HG03342 (cell line): ENCODE data around the gene MIOS.

Source experiments
- ATAC-seq: cut with Tn5 transposase; IDR thresholded peaks from one replicate; pipeline ENCODE4 v1.9.1; 2021; ENCODE audit warnings: mild to moderate bottlenecking, moderate library complexity; ENCODE audit not compliant: unreplicated experiment

Gene MIOS

DNA sequence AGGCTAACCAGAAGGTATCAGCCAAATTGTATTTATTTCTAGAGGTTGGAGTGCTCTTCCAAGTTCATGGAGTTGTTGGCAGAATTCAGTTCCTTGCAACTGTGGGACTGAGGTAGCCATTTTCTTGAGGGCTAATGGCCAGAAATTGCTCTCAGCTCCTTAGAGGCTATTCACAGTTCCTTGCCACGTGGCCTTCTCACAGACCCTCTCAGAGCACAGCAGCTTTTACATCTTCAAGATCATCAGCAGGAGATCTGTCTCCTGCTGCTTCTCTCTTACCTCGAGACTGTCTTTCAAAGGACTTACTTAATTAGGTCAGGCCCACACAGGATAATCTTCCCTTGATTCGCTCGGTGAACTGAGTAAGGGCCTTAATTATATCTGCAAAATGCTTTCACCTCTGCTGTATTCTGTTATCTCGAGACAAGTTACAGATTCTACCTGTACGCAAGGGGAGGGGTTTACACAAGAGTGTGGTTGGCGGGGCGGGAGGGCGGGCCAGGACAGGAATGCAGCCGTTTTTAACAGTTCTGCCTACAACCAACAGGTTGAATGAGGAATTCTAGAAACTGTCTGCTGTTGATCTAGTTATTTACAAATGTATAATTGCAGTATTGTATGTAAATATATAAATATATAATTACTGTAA lies 15.0 kb downstream of the MIOS start:
- no peak for ATAC-seq

DNA sequence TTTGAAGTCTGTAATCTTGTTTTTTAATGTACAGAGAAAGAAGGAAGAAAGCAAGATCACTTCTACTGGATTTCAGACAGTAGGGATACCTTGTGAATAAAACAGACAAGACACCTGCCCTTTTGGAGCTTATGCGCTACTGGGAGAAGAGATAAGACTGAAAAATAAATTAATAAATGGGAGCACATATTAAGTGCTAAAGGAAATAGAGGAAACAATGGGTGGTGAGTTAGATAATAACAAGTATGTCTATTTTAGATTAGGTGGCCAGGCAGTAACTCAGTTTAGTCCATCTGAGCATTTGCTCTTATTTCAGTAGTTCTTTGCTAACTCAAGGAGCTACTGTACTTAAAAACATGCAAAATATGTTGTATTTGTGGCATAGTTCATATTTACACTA lies 15.9 kb downstream of the MIOS start:
- ATAC-seq = no peak

DNA sequence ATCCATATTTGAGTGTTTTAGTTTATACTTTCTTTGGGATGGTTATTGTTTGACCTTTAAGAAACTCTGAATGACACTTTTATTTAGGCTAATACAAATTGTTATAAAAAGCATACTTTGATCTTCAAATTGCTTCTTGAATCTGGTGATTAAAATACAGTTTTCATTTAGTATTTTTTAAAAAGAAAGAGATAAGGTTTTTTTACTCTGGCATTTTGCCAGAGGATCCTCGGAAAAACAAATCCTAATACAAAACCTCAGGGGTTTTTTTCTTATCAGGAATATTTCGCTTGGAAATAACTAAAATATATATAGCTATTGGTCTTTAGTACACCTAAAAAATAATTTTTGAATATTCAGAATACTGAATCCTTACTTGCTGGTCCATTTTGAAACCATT lies 17.0 kb downstream of the MIOS start:
- no peak for ATAC-seq

DNA sequence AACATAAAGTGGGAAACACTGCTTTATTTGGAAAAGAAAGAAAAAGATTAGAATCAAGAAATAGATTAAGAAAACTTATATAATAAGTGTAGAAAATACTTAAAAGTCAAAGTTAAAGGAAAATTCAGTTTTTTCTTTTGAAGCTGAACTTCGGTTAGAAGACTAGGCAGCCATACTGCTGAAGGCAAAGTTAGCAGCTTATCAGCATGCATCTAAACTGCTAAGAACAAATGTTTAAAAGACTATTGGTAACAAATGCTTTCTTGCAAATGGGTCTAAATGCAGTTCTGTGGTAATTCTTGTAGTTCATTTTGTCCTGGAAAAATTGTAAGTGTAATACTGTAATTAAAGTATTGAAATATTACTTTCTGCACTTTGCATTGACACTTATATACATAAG lies 18.0 kb downstream of the MIOS start:
- no peak for ATAC-seq

DNA sequence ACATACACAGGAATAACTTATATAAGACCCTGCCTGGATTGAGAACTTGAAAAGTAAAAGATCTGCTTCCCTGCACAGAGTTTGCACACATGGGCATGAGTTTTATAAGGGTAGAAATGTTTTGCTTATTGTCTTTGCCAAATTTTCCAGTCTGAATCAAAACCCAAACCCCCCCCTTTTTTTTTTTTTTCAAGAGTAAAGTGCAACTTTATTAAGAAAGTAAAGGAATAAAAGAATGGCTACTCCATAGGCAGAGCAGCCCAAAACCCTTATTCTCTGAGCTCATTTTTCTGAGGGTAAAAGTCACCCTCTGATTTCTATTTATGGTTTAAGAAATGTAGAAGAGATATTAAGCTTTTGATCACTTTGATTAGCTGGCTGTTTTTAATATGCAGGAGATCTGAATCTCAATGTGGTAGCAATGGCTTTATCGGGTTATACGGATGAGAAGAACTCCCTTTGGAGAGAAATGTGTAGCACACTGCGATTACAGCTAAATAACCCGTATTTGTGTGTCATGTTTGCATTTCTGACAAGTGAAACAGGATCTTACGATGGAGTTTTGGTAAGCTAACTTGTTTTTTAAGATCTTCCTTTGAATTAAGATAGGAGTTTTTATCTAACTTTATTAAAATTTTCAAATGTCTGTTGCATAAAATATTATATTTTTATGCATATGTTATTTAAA lies 18.7 kb downstream of the MIOS start:
- no peak for ATAC-seq

DNA sequence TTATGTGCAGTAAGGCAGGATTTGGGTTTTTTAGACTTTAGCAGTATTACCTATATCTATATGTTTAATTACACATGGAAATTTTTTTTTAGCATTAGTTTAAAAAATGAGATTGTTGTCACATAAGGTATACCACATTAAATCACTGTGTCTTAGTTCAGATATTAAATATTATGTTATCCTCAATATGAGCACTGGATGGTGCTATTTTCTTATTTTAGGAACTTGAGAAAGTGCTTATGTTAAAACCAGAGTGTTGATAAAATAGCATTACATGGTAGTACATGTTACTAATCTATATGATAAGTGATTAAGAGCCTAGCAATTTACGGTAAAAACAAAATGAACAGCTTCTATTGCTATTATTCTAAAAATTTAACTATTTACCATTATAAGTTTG lies 28.8 kb downstream of the MIOS start:
- no peak for ATAC-seq

DNA sequence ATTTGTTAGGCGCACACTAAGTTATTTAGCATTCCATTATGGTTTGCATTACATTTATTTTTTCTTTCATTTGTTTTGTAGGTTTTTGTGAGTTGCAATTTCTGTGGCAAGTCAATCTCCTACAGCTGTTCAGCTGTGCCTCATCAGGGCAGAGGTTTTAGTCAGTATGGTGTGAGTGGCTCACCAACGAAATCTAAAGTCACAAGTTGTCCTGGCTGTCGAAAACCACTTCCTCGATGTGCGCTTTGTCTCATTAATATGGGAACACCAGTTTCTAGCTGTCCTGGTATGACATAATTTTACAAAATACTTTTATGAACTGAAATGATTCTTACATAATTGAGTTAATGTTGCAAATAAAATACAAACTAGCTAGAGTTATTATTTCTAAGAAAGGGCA lies 29.5 kb downstream of the MIOS start:
- no peak for ATAC-seq

DNA sequence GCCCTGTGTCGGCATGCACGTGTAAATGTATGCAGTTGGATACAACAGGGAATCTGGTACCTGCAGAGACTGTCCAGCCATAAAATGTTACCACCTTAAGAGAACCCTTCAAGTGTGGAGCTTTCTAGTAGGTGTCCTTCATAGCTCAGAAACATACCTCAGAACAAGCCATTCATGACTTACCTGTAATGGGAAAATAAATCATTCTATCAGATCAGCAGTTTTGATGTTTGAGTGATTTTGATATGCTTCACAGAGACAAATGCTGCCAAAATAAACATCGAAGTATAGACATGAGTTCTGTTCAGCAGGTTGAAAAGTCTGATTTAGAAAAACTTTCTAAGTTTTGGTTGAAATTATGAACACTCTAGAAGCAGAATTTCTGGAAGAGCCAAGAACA lies 40.3 kb downstream of the MIOS start:
- no peak for ATAC-seq

DNA sequence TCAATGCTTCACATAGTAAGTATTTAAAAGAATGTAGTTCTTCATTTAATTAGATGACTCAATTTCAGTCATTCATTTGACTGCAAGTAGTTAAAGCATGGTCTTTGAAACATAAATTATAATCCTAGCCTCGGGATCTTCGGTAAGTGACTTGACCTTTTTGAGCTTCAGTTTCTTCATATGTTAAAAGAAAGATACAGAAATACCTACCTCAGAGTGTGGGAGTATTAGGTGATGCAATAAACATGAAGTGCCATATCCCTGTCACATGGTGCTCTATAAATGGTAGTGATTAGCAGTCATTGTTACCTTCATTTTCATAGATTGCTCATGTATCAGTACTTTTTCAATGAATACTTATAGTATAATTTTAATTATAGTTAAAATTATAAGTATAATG lies 42.6 kb downstream of the MIOS start:
- no peak for ATAC-seq

DNA sequence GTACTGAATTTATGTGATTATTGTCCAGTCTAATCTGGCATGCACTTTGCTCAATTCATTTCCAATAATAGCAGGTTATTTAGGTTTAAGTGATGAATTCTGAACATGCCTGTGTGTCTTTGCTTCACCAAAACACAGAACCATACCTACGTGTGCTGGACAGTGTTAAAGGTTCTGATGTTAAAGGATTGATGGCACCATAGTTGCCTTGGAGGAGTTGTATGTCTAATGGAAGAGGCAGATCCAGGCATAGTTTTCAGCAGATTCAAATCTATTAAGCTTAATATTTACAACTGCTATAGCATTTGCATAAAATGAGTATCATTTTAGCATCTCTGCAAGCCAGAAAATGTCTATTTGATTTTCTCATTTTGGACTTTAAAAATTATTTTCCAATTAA lies 45.8 kb downstream of the MIOS start:
- ATAC-seq = no peak

DNA sequence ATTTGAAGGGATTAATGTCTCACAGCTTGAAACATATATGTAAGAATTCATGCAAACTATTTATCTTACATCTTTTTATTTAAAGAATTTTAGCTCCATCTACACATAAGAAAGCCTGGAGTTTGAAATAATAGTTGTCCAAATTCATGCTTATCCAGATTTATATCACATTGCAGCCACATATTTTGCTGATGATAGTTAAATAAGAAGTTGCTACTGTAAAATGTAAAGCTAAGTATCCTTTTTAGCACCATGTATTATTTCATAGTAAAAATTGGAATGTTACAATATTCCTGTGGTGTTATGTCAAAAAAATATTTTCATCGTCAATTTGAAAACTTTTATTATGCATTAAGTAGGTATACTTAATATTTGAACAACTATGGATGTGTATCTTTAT lies 46.5 kb downstream of the MIOS start:
- ATAC-seq = no peak

DNA sequence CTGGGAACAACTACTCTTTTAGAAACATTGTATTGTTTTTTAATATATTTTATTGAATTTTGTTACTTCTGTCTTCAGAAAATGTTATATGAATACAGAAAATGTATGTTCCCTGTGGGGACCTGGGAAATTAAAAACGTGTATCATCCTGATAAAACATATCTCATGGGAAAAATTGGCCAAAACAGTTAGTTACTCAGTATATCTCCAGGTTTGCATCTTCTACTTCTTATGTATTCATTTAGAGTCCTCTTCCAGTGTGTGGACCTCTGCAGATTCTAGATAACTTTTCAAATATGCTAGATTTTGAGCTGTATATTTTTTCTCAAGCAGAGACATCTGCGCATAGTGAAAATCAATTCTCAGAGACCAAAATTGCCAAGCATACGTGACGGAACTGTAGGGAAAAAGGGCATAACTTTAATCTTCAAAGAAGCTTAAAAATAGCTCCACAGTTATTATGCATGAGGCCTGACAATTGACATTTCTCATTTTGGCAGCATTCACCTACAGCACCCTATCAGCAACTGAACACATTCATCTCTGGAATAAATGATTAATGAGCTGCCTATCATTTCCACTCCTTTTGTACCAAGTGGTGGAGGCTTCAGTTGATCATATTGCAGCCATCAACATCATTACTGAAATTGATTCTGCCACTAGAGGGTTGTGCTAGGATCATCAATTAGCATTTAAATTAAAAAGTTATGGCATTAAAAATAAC lies 47.5 kb downstream of the MIOS start:
- no peak for ATAC-seq

DNA sequence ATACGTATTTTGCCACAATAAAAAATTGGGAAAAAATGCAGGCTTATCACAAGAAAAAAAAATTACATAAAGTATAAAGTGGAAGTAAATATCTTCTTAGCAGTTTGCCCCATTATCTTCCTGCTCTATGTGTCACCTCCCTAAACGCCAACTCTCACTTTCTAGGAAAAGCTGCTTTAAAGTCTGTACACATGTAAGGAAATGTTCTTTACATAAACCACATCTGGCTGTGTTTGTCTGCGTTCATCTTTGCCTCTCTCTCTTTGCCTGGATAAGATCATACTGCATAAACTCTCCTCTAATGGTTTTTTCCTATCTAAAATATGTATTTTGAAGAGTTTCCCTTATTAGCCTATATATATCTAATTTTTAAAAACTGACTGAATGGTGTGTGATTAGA lies 50.9 kb downstream of the MIOS start:
- ATAC-seq = no peak

DNA sequence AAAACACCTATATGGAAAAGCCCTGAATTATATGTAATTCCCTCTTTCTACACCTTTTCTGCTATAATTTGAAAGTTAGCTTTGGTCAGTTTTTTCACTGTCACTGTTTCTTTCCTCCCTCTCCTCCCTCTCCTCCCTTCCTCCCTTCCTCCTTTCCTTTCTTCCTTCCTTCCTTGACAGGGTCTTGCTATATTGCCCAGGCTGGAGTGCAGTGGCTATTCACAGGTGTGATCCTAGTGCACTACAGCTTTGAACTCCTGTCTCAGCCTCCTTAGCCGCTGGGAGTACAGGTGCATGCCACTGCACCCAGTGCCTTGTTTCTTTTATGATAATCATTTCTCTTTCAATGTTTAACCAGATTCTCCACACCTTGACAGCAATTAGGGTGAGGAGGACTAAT lies 51.7 kb downstream of the MIOS start:
- ATAC-seq = no peak

DNA sequence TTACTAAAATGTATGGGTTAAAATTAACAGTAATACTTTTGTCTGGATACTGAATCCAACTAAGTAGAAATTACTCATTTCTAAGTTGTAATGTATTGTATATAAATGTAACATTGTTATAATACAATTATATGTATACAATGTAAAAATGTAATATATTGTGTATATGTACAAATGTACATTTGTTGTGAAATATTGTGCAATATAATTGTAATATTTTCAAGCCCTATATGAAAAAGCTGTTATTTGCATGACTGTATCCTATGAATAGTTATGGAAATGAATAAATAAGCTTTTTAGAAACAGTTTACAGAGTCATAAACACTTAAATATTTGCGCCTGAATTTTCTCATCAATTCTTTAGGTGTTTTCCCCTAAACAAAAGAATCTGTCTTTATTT lies 53.6 kb downstream of the MIOS start:
- ATAC-seq = no peak

DNA sequence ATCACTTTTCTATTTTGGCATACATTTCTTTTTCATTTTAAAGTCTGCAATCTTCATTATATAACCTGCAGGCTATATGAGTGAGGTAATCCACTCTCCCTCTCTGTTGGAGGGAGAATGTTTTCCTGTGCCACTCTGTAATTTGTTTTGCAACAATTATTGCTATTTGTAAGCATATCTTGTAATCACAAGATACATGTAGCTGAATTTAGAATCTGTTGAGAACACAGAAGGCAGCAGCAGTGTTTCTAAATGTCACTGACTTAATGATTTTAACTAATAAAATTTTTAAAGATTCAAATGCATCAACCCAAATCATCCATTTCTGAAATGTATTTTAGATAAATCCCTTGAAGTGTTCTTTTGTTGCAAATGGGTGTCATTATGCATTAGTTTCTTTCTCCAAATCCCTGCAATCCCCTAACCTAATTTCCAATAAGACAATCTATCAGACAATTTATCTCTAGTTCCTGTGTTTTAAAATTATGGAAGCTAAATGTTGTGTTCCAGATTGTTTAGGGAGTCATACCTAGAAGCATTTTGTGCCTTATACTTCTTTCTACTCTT lies 54.0 kb downstream of the MIOS start:
- no peak for ATAC-seq

DNA sequence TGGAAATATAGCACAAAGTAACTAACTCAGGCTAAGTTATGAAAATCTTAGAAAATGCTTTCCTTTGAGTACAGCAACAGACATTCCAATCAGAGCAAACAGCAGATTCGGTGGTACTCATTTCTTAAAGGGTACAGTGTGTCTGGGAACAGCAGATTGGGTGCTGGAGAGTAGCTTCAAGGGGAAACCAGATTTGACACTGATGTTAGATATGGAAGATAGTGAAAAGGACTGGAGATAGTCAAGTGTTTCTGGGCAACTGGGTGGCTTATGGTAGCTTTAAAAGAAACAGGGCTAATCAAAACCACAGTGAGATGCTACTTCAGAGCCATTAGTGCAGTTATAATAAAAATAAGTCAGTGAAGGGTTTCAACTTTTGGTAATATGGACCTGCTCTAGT lies 61.8 kb downstream of the MIOS start:
- ATAC-seq = no peak

DNA sequence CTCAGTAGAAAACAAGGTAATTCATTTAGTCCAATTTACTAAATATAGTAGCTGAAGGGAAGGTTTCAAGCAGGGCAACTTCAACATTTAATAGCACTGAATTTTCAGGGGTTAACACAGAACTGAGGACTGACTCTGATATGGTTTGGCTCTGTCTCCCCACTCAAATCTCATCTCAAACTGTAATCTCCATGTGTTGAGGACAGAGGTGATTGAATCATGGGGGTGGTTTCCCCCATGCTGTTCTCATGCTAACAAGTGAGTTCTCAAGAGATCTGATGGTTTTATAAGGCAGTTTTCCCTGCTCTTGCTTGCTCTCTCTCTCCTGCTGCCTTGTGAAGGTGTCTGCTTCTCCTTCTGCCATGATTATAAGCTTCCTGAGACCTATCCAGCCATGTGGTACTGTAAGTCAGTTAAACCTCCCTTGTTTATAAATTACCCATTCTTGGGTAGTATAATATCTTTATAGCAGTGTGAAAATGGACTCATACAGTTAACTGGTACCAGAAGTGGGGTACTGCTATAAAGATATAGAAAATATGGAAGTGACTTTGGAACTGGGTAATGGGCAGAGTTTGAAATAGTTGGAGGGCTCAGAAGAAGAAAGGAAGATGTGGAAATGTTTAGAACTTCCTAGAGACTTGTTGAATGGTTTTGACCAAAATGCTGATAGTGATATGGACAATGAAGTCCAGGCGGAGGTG lies 64.1 kb downstream of the MIOS start:
- ATAC-seq = no peak

DNA sequence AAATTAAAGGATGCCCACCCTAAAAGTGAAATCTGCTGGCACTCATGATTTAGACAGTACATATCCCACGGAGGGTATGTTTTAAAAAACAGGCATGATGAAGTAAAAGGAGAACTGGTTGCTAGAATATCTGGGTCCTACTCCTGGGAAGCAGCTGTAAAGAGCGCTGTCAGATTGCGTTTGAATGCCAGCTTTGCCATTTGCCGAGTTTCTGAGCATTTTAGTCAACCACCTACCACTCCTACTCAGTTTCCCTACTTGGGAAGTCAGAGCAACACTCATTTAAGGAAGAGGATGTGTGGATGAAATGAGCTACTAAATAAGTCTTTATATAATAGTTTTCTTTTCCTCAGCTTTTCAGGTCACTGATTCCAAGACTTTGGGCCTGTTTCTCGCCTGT lies 72.7 kb downstream of the MIOS start:
- no peak for ATAC-seq

DNA sequence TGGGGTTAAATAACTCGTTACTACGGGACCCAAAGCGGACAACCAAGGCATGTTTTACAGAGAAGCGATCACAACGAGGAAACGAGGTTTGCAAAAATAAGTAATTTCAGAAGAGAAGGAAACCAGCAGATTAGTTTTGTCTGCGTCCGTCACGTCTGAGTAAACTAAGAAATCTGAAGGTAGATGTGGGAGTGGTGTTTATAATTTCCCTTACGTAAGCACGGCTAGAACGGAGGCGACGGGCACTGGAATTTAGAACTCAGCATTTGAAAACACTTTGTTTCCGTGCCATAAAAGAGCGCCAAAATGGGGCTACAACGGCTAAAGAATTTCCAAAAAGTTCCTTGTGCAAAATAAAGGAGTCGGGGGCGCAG lies 73.2 kb downstream of the MIOS start:
- ATAC-seq = no peak
